ENCODE measurements around the gene KCNJ18.
"Not testable (repeated sequence)": the region's sequence is repeated elsewhere in the genome, so short reads cannot be mapped to it uniquely, and the experiment has no call there.

KCNJ18 gene

GRCh38 chr17:21744621-21745020 lies 52.3 kb downstream of the KCNJ18 start:
- H3K23ac ChIP-seq (ENCODE audit: low read depth, low read length, poor library complexity); H4K8ac ChIP-seq (ENCODE audit: low read depth, low read length); H3K4me1 ChIP-seq (ENCODE audit: control insufficient read depth in 2 of 2, insufficient read depth in 1 of 2, low read depth in 1 of 2, low read length in 2 of 2); H4K91ac ChIP-seq (ENCODE audit: low read depth, low read length, poor library complexity); H3K14ac ChIP-seq (ENCODE audit: low read length); H3K27ac ChIP-seq (replicated peaks; ENCODE audit: low read length); H3K4me2 ChIP-seq (ENCODE audit: insufficient read depth, low read length, poor library complexity, severe bottlenecking); H3K4ac ChIP-seq (ENCODE audit: low read length); H2AFZ ChIP-seq (ENCODE audit: low read length); DNase-seq (ENCODE audit: low spot score); H3K36me3 ChIP-seq (replicated peaks in 1 of 2; ENCODE audit: control insufficient read depth in 2 of 2, insufficient read depth in 2 of 2, low read length in 2 of 2); H3K9ac ChIP-seq (ENCODE audit: low read depth, low read length, poor library complexity); H2BK5ac ChIP-seq (ENCODE audit: low read length); H2BK15ac ChIP-seq (ENCODE audit: low read length); H3K18ac ChIP-seq (ENCODE audit: low read length); H3K27me3 ChIP-seq (ENCODE audit: control insufficient read depth in 3 of 3, insufficient read depth in 3 of 3, low read depth in 1 of 3, low read length in 3 of 3); H3K4me3 ChIP-seq (ENCODE audit: low read length in 2 of 2); H2BK12ac ChIP-seq (ENCODE audit: low read length); H2BK120ac ChIP-seq (ENCODE audit: low read depth, low read length); H3K9me3 ChIP-seq (replicated peaks in 1 of 2; ENCODE audit: control insufficient read depth in 2 of 2, insufficient read depth in 1 of 2, low read depth in 1 of 2, low read length in 2 of 2); H3K79me1 ChIP-seq (ENCODE audit: low read depth, low read length); H2AK5ac ChIP-seq (ENCODE audit: low read depth, low read length): not testable (repeated sequence)
- WGBS, 2 donors (ENCODE audit: extremely low coverage in 2 of 2, insufficient read length in 2 of 2, insufficient replicate concordance in 1 of 2) = no CpG with 5 or more reads among the region's 9 CpGs

GRCh38 chr17:21745385-21746054 lies 53.2 kb downstream of the KCNJ18 start:
- H3K4me1 ChIP-seq (ENCODE audit: control insufficient read depth in 2 of 2, insufficient read depth in 1 of 2, low read depth in 1 of 2, low read length in 2 of 2); H3K4me2 ChIP-seq (ENCODE audit: insufficient read depth, low read length, poor library complexity, severe bottlenecking); H3K23ac ChIP-seq (ENCODE audit: low read depth, low read length, poor library complexity); H3K9me3 ChIP-seq (replicated peaks in 1 of 2; ENCODE audit: control insufficient read depth in 2 of 2, insufficient read depth in 1 of 2, low read depth in 1 of 2, low read length in 2 of 2); H3K9ac ChIP-seq (ENCODE audit: low read depth, low read length, poor library complexity); H3K27me3 ChIP-seq (ENCODE audit: control insufficient read depth in 3 of 3, insufficient read depth in 3 of 3, low read depth in 1 of 3, low read length in 3 of 3); H3K4me3 ChIP-seq (ENCODE audit: low read length in 2 of 2); H2AK5ac ChIP-seq (ENCODE audit: low read depth, low read length); H2AFZ ChIP-seq (ENCODE audit: low read length); H2BK5ac ChIP-seq (ENCODE audit: low read length); H3K27ac ChIP-seq (replicated peaks; ENCODE audit: low read length); H3K4ac ChIP-seq (ENCODE audit: low read length); H3K79me1 ChIP-seq (ENCODE audit: low read depth, low read length); DNase-seq (ENCODE audit: low spot score); H2BK15ac ChIP-seq (ENCODE audit: low read length); H2BK12ac ChIP-seq (ENCODE audit: low read length); H4K8ac ChIP-seq (ENCODE audit: low read depth, low read length); H3K36me3 ChIP-seq (replicated peaks in 1 of 2; ENCODE audit: control insufficient read depth in 2 of 2, insufficient read depth in 2 of 2, low read length in 2 of 2); H2BK120ac ChIP-seq (ENCODE audit: low read depth, low read length); H3K14ac ChIP-seq (ENCODE audit: low read length); H3K18ac ChIP-seq (ENCODE audit: low read length); H4K91ac ChIP-seq (ENCODE audit: low read depth, low read length, poor library complexity): not testable (repeated sequence)
- WGBS, 2 donors (ENCODE audit: extremely low coverage in 2 of 2, insufficient read length in 2 of 2, insufficient replicate concordance in 1 of 2) = no CpG with 5 or more reads among the region's 7 CpGs

- H3K14ac ChIP-seq (ENCODE audit: low read length); H3K18ac ChIP-seq (ENCODE audit: low read length); H3K4me2 ChIP-seq (ENCODE audit: insufficient read depth, low read length, poor library complexity, severe bottlenecking); H2BK15ac ChIP-seq (ENCODE audit: low read length); H3K9me3 ChIP-seq (replicated peaks in 1 of 2; ENCODE audit: control insufficient read depth in 2 of 2, insufficient read depth in 1 of 2, low read depth in 1 of 2, low read length in 2 of 2); H4K91ac ChIP-seq (ENCODE audit: low read depth, low read length, poor library complexity); H4K8ac ChIP-seq (ENCODE audit: low read depth, low read length); H3K9ac ChIP-seq (ENCODE audit: low read depth, low read length, poor library complexity); H3K23ac ChIP-seq (ENCODE audit: low read depth, low read length, poor library complexity); H2BK5ac ChIP-seq (ENCODE audit: low read length); H2AK5ac ChIP-seq (ENCODE audit: low read depth, low read length); H3K27me3 ChIP-seq (ENCODE audit: control insufficient read depth in 3 of 3, insufficient read depth in 3 of 3, low read depth in 1 of 3, low read length in 3 of 3); H2BK12ac ChIP-seq (ENCODE audit: low read length); H3K4ac ChIP-seq (ENCODE audit: low read length); H2AFZ ChIP-seq (ENCODE audit: low read length); H3K79me1 ChIP-seq (ENCODE audit: low read depth, low read length); H3K36me3 ChIP-seq (replicated peaks in 1 of 2; ENCODE audit: control insufficient read depth in 2 of 2, insufficient read depth in 2 of 2, low read length in 2 of 2); H3K4me3 ChIP-seq (ENCODE audit: low read length in 2 of 2); H3K4me1 ChIP-seq (ENCODE audit: control insufficient read depth in 2 of 2, insufficient read depth in 1 of 2, low read depth in 1 of 2, low read length in 2 of 2); DNase-seq (ENCODE audit: low spot score); H3K27ac ChIP-seq (replicated peaks; ENCODE audit: low read length); H2BK120ac ChIP-seq (ENCODE audit: low read depth, low read length): not testable (repeated sequence)
- WGBS, 2 donors (ENCODE audit: extremely low coverage in 2 of 2, insufficient read length in 2 of 2, insufficient replicate concordance in 1 of 2) = no CpG with 5 or more reads among the region's 3 CpGs
These were observed 54.1 kb downstream of the KCNJ18 start for GRCh38 chr17:21746415-21746814.

GRCh38 chr17:21747195-21747915 lies 55.0 kb downstream of the KCNJ18 start:
- DNase-seq (ENCODE audit: low spot score); H3K4me3 ChIP-seq (ENCODE audit: low read length in 2 of 2); H3K79me1 ChIP-seq (ENCODE audit: low read depth, low read length); H2BK15ac ChIP-seq (ENCODE audit: low read length); H2BK120ac ChIP-seq (ENCODE audit: low read depth, low read length); H2AK5ac ChIP-seq (ENCODE audit: low read depth, low read length); H3K9ac ChIP-seq (ENCODE audit: low read depth, low read length, poor library complexity); H2AFZ ChIP-seq (ENCODE audit: low read length); H3K4me2 ChIP-seq (ENCODE audit: insufficient read depth, low read length, poor library complexity, severe bottlenecking); H3K4ac ChIP-seq (ENCODE audit: low read length); H3K27me3 ChIP-seq (ENCODE audit: control insufficient read depth in 3 of 3, insufficient read depth in 3 of 3, low read depth in 1 of 3, low read length in 3 of 3); H3K23ac ChIP-seq (ENCODE audit: low read depth, low read length, poor library complexity); H3K27ac ChIP-seq (replicated peaks; ENCODE audit: low read length); H2BK12ac ChIP-seq (ENCODE audit: low read length); H2BK5ac ChIP-seq (ENCODE audit: low read length); H4K91ac ChIP-seq (ENCODE audit: low read depth, low read length, poor library complexity); H3K36me3 ChIP-seq (replicated peaks in 1 of 2; ENCODE audit: control insufficient read depth in 2 of 2, insufficient read depth in 2 of 2, low read length in 2 of 2); H4K8ac ChIP-seq (ENCODE audit: low read depth, low read length); H3K18ac ChIP-seq (ENCODE audit: low read length); H3K14ac ChIP-seq (ENCODE audit: low read length); H3K9me3 ChIP-seq (replicated peaks in 1 of 2; ENCODE audit: control insufficient read depth in 2 of 2, insufficient read depth in 1 of 2, low read depth in 1 of 2, low read length in 2 of 2); H3K4me1 ChIP-seq (ENCODE audit: control insufficient read depth in 2 of 2, insufficient read depth in 1 of 2, low read depth in 1 of 2, low read length in 2 of 2): not testable (repeated sequence)
- WGBS, 2 donors (ENCODE audit: extremely low coverage in 2 of 2, insufficient read length in 2 of 2, insufficient replicate concordance in 1 of 2) = no CpG with 5 or more reads among the region's 8 CpGs
